ENCODE data around the gene EVA1C.

- TF ChIP-seq, protein P1, sequence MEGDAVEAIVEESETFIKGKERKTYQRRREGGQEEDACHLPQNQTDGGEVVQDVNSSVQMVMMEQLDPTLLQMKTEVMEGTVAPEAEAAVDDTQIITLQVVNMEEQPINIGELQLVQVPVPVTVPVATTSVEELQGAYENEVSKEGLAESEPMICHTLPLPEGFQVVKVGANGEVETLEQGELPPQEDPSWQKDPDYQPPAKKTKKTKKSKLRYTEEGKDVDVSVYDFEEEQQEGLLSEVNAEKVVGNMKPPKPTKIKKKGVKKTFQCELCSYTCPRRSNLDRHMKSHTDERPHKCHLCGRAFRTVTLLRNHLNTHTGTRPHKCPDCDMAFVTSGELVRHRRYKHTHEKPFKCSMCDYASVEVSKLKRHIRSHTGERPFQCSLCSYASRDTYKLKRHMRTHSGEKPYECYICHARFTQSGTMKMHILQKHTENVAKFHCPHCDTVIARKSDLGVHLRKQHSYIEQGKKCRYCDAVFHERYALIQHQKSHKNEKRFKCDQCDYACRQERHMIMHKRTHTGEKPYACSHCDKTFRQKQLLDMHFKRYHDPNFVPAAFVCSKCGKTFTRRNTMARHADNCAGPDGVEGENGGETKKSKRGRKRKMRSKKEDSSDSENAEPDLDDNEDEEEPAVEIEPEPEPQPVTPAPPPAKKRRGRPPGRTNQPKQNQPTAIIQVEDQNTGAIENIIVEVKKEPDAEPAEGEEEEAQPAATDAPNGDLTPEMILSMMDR (IDR thresholded peaks at IDR 0.05), result no peak
- TF ChIP-seq POLR2A (IDR thresholded peaks at IDR 0.05), result no peak
Measured at GRCh38 chr21:32469628-32470027, 57.1 kb downstream of the EVA1C start.

Data from lower leg skin (tissue), 3 donors.